Prostate gland (tissue), 2 donors: ENCODE results near the gene AGER. TPM values are rescaled to one million over a fixed set of nuclear protein-coding genes. Genes with fewer than 3 reads are reported as not detected.

Source experiments
- DNase-seq: peaks from one replicate; pipeline ENCODE4 v3.0.0-alpha.2; 2019; ENCODE audit warnings: low spot score
- H3K27ac ChIP-seq, 2 donors: fragments of 200-600 bp; sonication (generic); 2 replicates each; pipeline ENCODE4 v1.5.1; 2017 to 2019
- H3K27me3 ChIP-seq: fragments of 200-600 bp; sonication (generic); replicated peaks from 2 replicates; pipeline ENCODE4 v1.5.1; 2019; ENCODE audit not compliant: insufficient read depth
- H3K36me3 ChIP-seq, 2 donors: fragments of 200-600 bp; sonication (generic); 1 replicate in 1 of 2; 2 replicates in 1 of 2; pipeline versions ENCODE4 v1.5.1 to v1.8.1; 2017 to 2019
- H3K4me1 ChIP-seq: fragments of 200-600 bp; sonication (generic); replicated peaks from 2 replicates; pipeline ENCODE4 v1.5.1; 2019
- H3K4me3 ChIP-seq, 2 donors: fragments of 200-600 bp; sonication (generic); 2 replicates each; pipeline ENCODE4 v1.5.1; 2017 to 2019
- H3K9me3 ChIP-seq: fragments of 200-600 bp; sonication (generic); 2 replicates; pipeline ENCODE4 v1.5.1; 2017
- CTCF ChIP-seq, 4 experiments: fragments of 200-600 bp in 2 of 4; fragments of 450-650 bp in 2 of 4; sonication (generic) in 2 of 4; IDR thresholded peaks; 1 replicate in 3 of 4; 2 replicates in 1 of 4; pipeline ENCODE4 v1.5.1; 2016 to 2019; ENCODE audit warnings: antibody characterized with exemption in 4 of 4, mild to moderate bottlenecking in 2 of 4, moderate library complexity in 2 of 4
- POLR2A ChIP-seq: fragments of 450-650 bp; IDR thresholded peaks from one replicate; pipeline ENCODE4 v1.6.1; 2016; ENCODE audit warnings: antibody characterized with exemption, mild to moderate bottlenecking
- POLR2AphosphoS5 ChIP-seq: sonication (generic); formaldehyde crosslinking; IDR thresholded peaks from one replicate; pipeline ENCODE4 v1.6.1; 2017; ENCODE audit warnings: antibody characterized with exemption
- WGBS: methylation state at CpG from one replicate; pipeline ENCODE4 v1.1.5; 2018; 5-methylcytosine and 5-hydroxymethylcytosine counted together
- intact Hi-C: fragments of 100-400 bp; cut with DNase I; formaldehyde crosslinking; loops from one replicate; pipeline ENCODE4 v1.14.2; 2022
- total RNA-seq, 2 donors: library from RNA; depleted of rRNA; stranded (reverse); fragments of >200 nt; gene quantifications; one replicate each; pipeline ENCODE4 v1.1.0, GENCODE V29; 2016

Gene AGER
- total RNA-seq, 2 donors from 2014 or later = 3.3 to 3.8 TPM

DNA sequence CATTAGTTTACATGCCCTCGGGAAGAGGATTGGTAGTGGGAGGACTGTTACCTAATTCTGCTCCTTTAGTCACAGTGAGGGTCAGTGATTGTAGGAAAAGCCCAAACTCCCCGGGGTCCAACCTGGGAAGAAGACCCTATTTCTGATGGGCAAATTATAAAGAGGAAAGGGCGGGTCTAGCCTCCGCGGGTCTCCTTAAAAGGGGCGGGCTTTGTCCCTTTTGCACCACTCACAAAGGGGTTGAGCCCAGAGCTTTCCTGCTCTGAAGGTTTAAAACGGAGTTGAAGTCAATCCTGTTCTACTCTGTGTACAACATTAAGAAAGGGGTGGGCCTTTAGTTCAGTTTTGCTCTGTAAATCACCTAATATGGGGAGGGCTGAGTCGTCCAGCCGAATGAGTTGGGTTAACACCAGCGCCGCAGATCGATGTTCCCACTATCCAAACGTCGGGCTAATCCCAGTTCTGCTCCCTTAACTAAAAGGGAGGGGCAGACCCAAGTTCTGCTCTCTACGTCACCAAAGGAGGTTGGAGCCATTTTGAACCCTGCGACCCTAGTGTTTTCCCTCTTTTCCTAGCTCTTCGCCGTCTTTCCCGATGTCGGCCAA is 6.8 kb downstream of the AGER start:
- no peaks in the 10 kb centered on the region for H3K4me1 ChIP-seq
- WGBS = 0% methylated on average over 20 of the region's 20 CpGs
- no peaks in the 10 kb centered on the region for H3K9me3 ChIP-seq
- no peaks in the 10 kb centered on the region for H3K27me3 ChIP-seq
- H3K4me3 ChIP-seq = peak overlapping the region; percentile 50 to 59
- intact Hi-C loops = loop anchor here (5.0 kb wide), 1 partner anchor 280 kb away; the partner anchor contains the start of gene EHMT2
- TF ChIP-seq POLR2A (peak; percentile 54), POLR2AphosphoS5 (no peak), CTCF (IDR thresholded peaks at IDR 0.05) (peak in 1 of 4 experiments; percentile 2)
- DNase-seq = no peak
- peak overlapping the region; percentile 93 for H3K27ac ChIP-seq
- H3K36me3 ChIP-seq = peaks cover 0 to under 1% of the 10 kb centered on the region in 2 donors

GRCh38 chr6:32176476-32177182 is 7.4 kb downstream of the AGER start:
- DNase-seq = no peak
- Histone ChIP-seq H3K9me3 (no peaks in the 10 kb centered on the region), H3K4me1 (no peaks in the 10 kb centered on the region), H3K27me3 (no peaks in the 10 kb centered on the region), H3K36me3 (no peaks in the 10 kb centered on the region), H3K4me3 (peak overlapping the region; percentile 94), H3K27ac (peak overlapping the region; percentile 93)
- TF ChIP-seq CTCF (IDR thresholded peaks at IDR 0.05) (no peak), POLR2AphosphoS5 (no peak), POLR2A (no peak)
- WGBS = 10% methylated on average over 5 of the region's 5 CpGs
- intact Hi-C loops = loop anchor here (5.0 kb wide), 1 partner anchor 279 kb away; the partner anchor contains the start of gene EHMT2

- H3K4me3 ChIP-seq = peak within 1 kb of the TSS; percentile 94
- no peaks in the 10 kb centered on the region for H3K27me3 ChIP-seq
- TF ChIP-seq POLR2A (peak; percentile 60), CTCF (IDR thresholded peaks at IDR 0.05) (no peak), POLR2AphosphoS5 (peak; percentile 96)
- WGBS = under 1% methylated on average over 27 of the region's 27 CpGs
- no peaks in the 10 kb centered on the region for H3K9me3 ChIP-seq
- peak within 1 kb of the TSS; percentile 93 for H3K27ac ChIP-seq
- DNase-seq = peak; percentile 96
- H3K36me3 ChIP-seq = no peaks in the 10 kb centered on the region
- H3K4me1 ChIP-seq = no peaks in the 10 kb centered on the region
- intact Hi-C loops = loop anchor here (5.0 kb wide), 1 partner anchor 279 kb away; the partner anchor contains the start of gene EHMT2
Measured at GRCh38 chr6:32175711-32176475, 8.2 kb downstream of the AGER start, which contains the start of gene AGPAT1. Gene AGPAT1, minus strand, starts transcription at chr6:32176084. Its CDS starts 4,588 bp downstream, at chr6:32171496.

GRCh38 chr6:32175322-32175710 is 8.7 kb downstream of the AGER start:
- TF ChIP-seq CTCF (IDR thresholded peaks at IDR 0.05) (no peak), POLR2A (no peak), POLR2AphosphoS5 (no peak)
- Histone ChIP-seq H3K27me3 (no peaks in the 10 kb centered on the region), H3K9me3 (no peaks in the 10 kb centered on the region), H3K4me1 (no peaks in the 10 kb centered on the region), H3K27ac (peak overlapping the region; percentile 93), H3K36me3 (no peaks in the 10 kb centered on the region), H3K4me3 (peak overlapping the region; percentile 94)
- DNase-seq = no peak
- 8% methylated on average over 2 of the region's 2 CpGs for WGBS
- intact Hi-C loops = loop anchor here (5.0 kb wide), 1 partner anchor 278 kb away; the partner anchor contains the start of gene EHMT2
